CD4-positive, alpha-beta T cell (primary cell): ENCODE results near the gene PRKG1. TPM values are rescaled to one million over a fixed set of nuclear protein-coding genes. Genes with fewer than 3 reads are reported as not detected.

Experiments
- ATAC-seq: fragments of 200-7000 bp; cut with Tn5 transposase; one replicate; pipeline ENCODE4 v1.10.0; 2022; ENCODE audit warnings: mild to moderate bottlenecking; ENCODE audit not compliant: poor library complexity
- CTCF ChIA-PET: fragments of 350-600 bp; sonication (Branson Sonifier 250); formaldehyde crosslinking; loops from one replicate; lab custom pipeline; 2021; ENCODE audit warnings: antibody characterized with exemption, inconsistent platforms; lab: Charles Lee
- POLR2A ChIA-PET: fragments of 350-600 bp; sonication (Branson Sonifier 250); formaldehyde crosslinking; loops from one replicate; lab custom pipeline; 2021; ENCODE audit warnings: antibody characterized with exemption, inconsistent platforms; lab: Charles Lee
- DNase-seq, 14 experiments: peaks; one replicate each; pipeline ENCODE4 v3.0.0-alpha.2; 2013 to 2020; ENCODE audit warnings: mixed read lengths in 2 of 14
- H3K27ac ChIP-seq, 2 donors: one replicate each; pipeline versions ENCODE4 v1.5.1 to v1.7.0; 2013; ENCODE audit warnings: low read length in 2 of 2, low read depth in 1 of 2, mild to moderate bottlenecking in 1 of 2
- H3K27me3 ChIP-seq, 2 experiments: 1 replicate in 1 of 2; 2 replicates in 1 of 2; pipeline versions ENCODE4 v1.6.1 to v1.7.0; 2013; ENCODE audit warnings: low read length in 2 of 2, control low read depth in 1 of 2, mild to moderate bottlenecking in 1 of 2, moderate library complexity in 1 of 2; ENCODE audit not compliant: insufficient read depth in 2 of 2, control insufficient read depth in 1 of 2
- H3K36me3 ChIP-seq: one replicate; pipeline ENCODE4 v1.6.1; 2013; ENCODE audit warnings: low read length, control low read depth; ENCODE audit not compliant: insufficient read depth
- H3K4me1 ChIP-seq: one replicate; pipeline ENCODE4 v1.6.1; 2013; ENCODE audit warnings: low read length, control low read depth; ENCODE audit not compliant: insufficient read depth
- H3K4me3 ChIP-seq: one replicate; pipeline ENCODE4 v1.5.1; 2013; ENCODE audit warnings: mild to moderate bottlenecking, low read length, moderate library complexity
- H3K9me3 ChIP-seq, 2 experiments: 1 replicate in 1 of 2; 2 replicates in 1 of 2; pipeline versions ENCODE4 v1.6.1 to v1.7.0; 2013; ENCODE audit warnings: low read length in 2 of 2, mild to moderate bottlenecking in 2 of 2, control low read depth in 1 of 2, moderate library complexity in 1 of 2; ENCODE audit not compliant: control insufficient read depth in 1 of 2, insufficient read depth in 1 of 2
- H3K27ac Mint-ChIP-seq: one replicate; pipeline ENCODE4 v1.8.0; 2020; ENCODE audit warnings: mixed read lengths
- H3K27me3 Mint-ChIP-seq: one replicate; pipeline ENCODE4 v1.8.0; 2021; ENCODE audit warnings: mixed read lengths
- H3K36me3 Mint-ChIP-seq: one replicate; pipeline ENCODE4 v1.8.0; 2021; ENCODE audit warnings: low read depth, mixed read lengths
- H3K4me1 Mint-ChIP-seq: one replicate; pipeline ENCODE4 v1.8.0; 2021; ENCODE audit warnings: low read depth, mixed read lengths
- H3K4me3 Mint-ChIP-seq: one replicate; pipeline ENCODE4 v1.8.0; 2020; ENCODE audit warnings: mild to moderate bottlenecking, mixed read lengths
- H3K9me3 Mint-ChIP-seq: one replicate; pipeline ENCODE4 v1.8.0; 2020; ENCODE audit warnings: mixed read lengths
- CTCF ChIP-seq: fragments of 200-600 bp; IDR thresholded peaks from one replicate; pipeline ENCODE4 v1.8.0; 2022; ENCODE audit warnings: antibody characterized with exemption, mild to moderate bottlenecking
- intact Hi-C, 2 experiments: fragments of 100-400 bp; cut with DNase I in 1 of 2; cut with micrococcal nuclease in 1 of 2; formaldehyde crosslinking; loops; one replicate each; pipeline versions ENCODE4 v1.15.1 to v1.9.0; 2023 to 2025; cut with DNase I, micrococcal nuclease
- total RNA-seq, 174 experiments: library from RNA in 2 of 174; stranded (reverse) in 2 of 174; gene quantifications; one replicate each; pipeline ENCODE4 v1.2.3 and lab custom pipeline; 2021 to 2026

The PRKG1 gene
- total RNA-seq, 2 experiments from 2014 or later = 0.31 TPM; not detected in 1

GRCh38 chr10:51999096-51999495 is 924.8 kb downstream of the PRKG1 start:
- CTCF ChIA-PET = no interaction called here
- POLR2A ChIA-PET = no interaction called here
- H3K9me3 Mint-ChIP-seq = no peaks in the 10 kb centered on the region

GRCh38 chr10:52004342-52004949 is 930.2 kb downstream of the PRKG1 start:
- ChIA-PET POLR2A (no interaction called here), CTCF (no interaction called here)
- TF ChIP-seq CTCF = no peak
- DNase-seq (peak in 2 of 14 experiments; percentile 0 to 1), ATAC-seq (no peak)
- no peak overlapping the region for H3K27ac Mint-ChIP-seq
- H3K4me1 Mint-ChIP-seq = no peaks in the 10 kb centered on the region
- no peaks in the 10 kb centered on the region for H3K36me3 Mint-ChIP-seq
- no peaks in the 10 kb centered on the region for H3K4me1 ChIP-seq
- intact Hi-C loops = no loop called here
- no peaks in the 10 kb centered on the region for H3K36me3 ChIP-seq
- no peaks in the 10 kb centered on the region for H3K27me3 Mint-ChIP-seq
- no peaks in the 10 kb centered on the region for H3K27me3 ChIP-seq
- no peak overlapping the region for H3K4me3 ChIP-seq
- no peak overlapping the region for H3K27ac ChIP-seq
- no peaks in the 10 kb centered on the region for H3K9me3 Mint-ChIP-seq
- no peak overlapping the region for H3K4me3 Mint-ChIP-seq
- H3K9me3 ChIP-seq = no peaks in the 10 kb centered on the region

More at GRCh38 chr10:51999096-51999495, 924.8 kb downstream of the PRKG1 start:
- H3K27me3 Mint-ChIP-seq = no peaks in the 10 kb centered on the region
- no peaks in the 10 kb centered on the region for H3K4me1 Mint-ChIP-seq
- Histone ChIP-seq H3K27me3 (no peaks in the 10 kb centered on the region), H3K4me3 (no peak overlapping the region), H3K27ac (no peak overlapping the region), H3K9me3 (no peaks in the 10 kb centered on the region), H3K4me1 (no peaks in the 10 kb centered on the region), H3K36me3 (no peaks in the 10 kb centered on the region)
- TF ChIP-seq CTCF = no peak
- H3K4me3 Mint-ChIP-seq = no peak overlapping the region
- intact Hi-C loops = no loop called here
- no peak overlapping the region for H3K27ac Mint-ChIP-seq
- H3K36me3 Mint-ChIP-seq = no peaks in the 10 kb centered on the region
- DNase-seq (no peak), ATAC-seq (no peak)

GRCh38 chr10:52007091-52007490 is 932.8 kb downstream of the PRKG1 start:
- no peak overlapping the region for H3K4me3 Mint-ChIP-seq
- Histone ChIP-seq H3K4me3 (no peak overlapping the region), H3K27me3 (no peaks in the 10 kb centered on the region), H3K27ac (no peak overlapping the region), H3K36me3 (no peaks in the 10 kb centered on the region), H3K4me1 (no peaks in the 10 kb centered on the region), H3K9me3 (no peaks in the 10 kb centered on the region)
- H3K9me3 Mint-ChIP-seq = peaks cover 6% of the 10 kb centered on the region
- no peaks in the 10 kb centered on the region for H3K4me1 Mint-ChIP-seq
- TF ChIP-seq CTCF = no peak
- intact Hi-C loops = no loop called here
- H3K27ac Mint-ChIP-seq = no peak overlapping the region
- H3K36me3 Mint-ChIP-seq = no peaks in the 10 kb centered on the region
- POLR2A ChIA-PET = no interaction called here
- DNase-seq (no peak), ATAC-seq (no peak)
- CTCF ChIA-PET = no interaction called here
- no peaks in the 10 kb centered on the region for H3K27me3 Mint-ChIP-seq
